Central memory CD8-positive, alpha-beta T cell (primary cell): ENCODE measurements around the gene TCN2.

Experiments used
- ATAC-seq: fragments of 150-1000 bp; cut with Tn5 transposase; replicated peaks from 2 replicates; pipeline ENCODE4 v1.10.0; 2022; ENCODE audit warnings: mild to moderate bottlenecking, moderate FRiP score, moderate number of reproducible peaks; ENCODE audit not compliant: poor library complexity, severe bottlenecking; ENCODE audit errors: extremely low read depth
- DNase-seq, 2 donors: peaks; one replicate each; pipeline ENCODE4 v3.0.0; 2021; ENCODE audit warnings: low spot score in 2 of 2
- H3K27ac Mint-ChIP-seq: one replicate; pipeline ENCODE4 v1.8.0; 2022; ENCODE audit warnings: low read depth, mild to moderate bottlenecking, moderate library complexity, mixed read lengths
- H3K27me3 Mint-ChIP-seq: one replicate; pipeline ENCODE4 v1.8.0; 2022; ENCODE audit warnings: mixed read lengths
- H3K36me3 Mint-ChIP-seq: one replicate; pipeline ENCODE4 v1.8.0; 2022; ENCODE audit warnings: mild to moderate bottlenecking, moderate library complexity, mixed read lengths; ENCODE audit not compliant: insufficient read depth
- H3K4me1 Mint-ChIP-seq: one replicate; pipeline ENCODE4 v1.8.0; 2022; ENCODE audit warnings: mixed read lengths
- H3K4me3 Mint-ChIP-seq: one replicate; pipeline ENCODE4 v1.8.0; 2022; ENCODE audit warnings: mild to moderate bottlenecking, moderate library complexity, mixed read lengths
- H3K9me3 Mint-ChIP-seq: one replicate; pipeline ENCODE4 v1.8.0; 2022; ENCODE audit warnings: mixed read lengths

Gene TCN2

DNA sequence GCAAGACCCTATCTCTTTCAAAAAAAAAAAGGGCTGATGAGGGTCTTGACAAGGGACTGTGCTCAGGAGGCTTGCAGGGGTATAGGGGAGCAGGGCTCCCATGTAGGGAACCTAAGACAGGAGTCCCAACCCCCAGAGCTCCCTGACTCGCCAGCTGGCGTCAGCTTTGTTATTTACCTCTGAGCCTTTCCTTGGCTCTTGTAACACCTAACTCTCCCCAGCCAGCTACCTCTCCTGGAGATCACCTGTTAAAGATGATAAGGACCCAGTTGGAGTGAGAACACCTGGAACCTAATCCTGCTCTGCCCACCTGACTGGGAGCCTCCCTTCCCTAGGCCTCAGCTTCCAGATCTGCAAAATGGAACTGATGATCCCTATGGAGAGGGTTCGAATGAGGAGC is 41.9 kb downstream of the TCN2 start:
- ATAC-seq (no peak), DNase-seq (no peak)
- Mint-ChIP-seq H3K4me1 (peaks cover 11% of the 10 kb centered on the region), H3K36me3 (peaks cover 2% of the 10 kb centered on the region), H3K4me3 (no peak overlapping the region), H3K9me3 (no peaks in the 10 kb centered on the region), H3K27ac (peak overlapping the region; percentile 17), H3K27me3 (no peaks in the 10 kb centered on the region)

DNA sequence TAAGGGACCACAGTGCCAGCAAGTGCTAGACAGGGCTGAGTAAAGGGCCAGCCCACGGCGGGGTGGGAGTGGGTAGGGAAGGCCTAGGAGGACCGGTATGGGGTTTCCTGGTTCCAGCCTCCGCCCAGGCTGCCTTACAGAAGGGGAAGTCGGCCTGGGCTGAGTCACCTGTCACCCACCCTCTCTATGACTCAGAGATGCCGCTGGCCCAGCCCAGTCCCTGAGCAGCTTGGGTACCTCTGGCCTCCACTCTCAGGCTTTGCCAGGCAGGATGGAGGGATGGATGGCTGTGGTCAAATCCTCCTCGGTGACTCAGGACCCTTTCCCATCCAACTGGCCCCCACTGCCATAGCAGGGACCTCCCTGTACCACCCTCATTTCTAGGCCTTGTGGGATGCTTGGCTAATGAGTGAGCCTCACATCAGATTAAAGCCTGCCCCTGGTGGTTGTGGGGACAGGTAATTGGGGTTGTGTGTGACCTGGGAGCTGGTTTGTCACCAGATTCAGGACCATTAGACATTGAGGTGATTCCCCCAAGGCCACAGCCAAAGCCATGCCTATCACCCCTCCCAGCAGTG is 42.5 kb downstream of the TCN2 start:
- Mint-ChIP-seq H3K4me1 (peaks cover 11% of the 10 kb centered on the region), H3K27ac (peak overlapping the region; percentile 19), H3K27me3 (no peaks in the 10 kb centered on the region), H3K9me3 (no peaks in the 10 kb centered on the region), H3K36me3 (peaks cover 3% of the 10 kb centered on the region), H3K4me3 (no peak overlapping the region)
- peak in 1 of 2 donors; percentile 13 for DNase-seq
- peak; percentile 90 for ATAC-seq

DNA sequence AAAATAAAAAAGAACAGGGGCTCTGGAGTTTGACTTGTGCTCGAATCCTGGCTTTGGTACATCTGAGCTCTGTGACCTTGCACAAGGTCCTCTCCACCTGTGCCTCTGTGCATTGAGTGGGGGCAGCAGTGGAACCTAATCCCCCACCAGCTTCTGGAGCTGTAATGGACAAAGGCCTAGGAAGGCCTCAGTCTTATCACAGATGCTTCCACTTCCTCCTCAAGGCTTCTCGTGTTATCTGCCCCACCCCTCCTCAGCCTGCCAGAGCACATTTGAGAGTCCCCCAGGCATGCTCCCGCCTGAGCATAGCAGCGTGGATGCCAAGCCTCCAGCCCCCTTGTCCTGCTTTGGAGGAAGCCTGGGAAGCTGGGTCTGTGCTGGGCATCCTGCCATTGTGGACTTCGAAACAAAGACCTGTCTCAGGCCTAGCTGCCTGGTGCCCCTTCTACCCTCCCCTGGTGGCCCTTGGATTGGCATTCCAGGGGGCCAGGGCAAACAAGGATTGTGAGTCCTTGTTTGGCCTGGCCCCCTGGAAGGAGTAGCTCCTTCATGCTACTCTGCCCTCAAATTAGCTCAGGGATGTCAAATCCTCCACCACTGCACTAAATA is 43.6 kb downstream of the TCN2 start:
- DNase-seq (no peak), ATAC-seq (no peak)
- peaks cover 3% of the 10 kb centered on the region for H3K36me3 Mint-ChIP-seq
- H3K4me3 Mint-ChIP-seq, result no peak overlapping the region
- H3K9me3 Mint-ChIP-seq, result no peaks in the 10 kb centered on the region
- no peaks in the 10 kb centered on the region for H3K27me3 Mint-ChIP-seq
- H3K4me1 Mint-ChIP-seq, result peaks cover 11% of the 10 kb centered on the region
- H3K27ac Mint-ChIP-seq, result no peak overlapping the region

DNA sequence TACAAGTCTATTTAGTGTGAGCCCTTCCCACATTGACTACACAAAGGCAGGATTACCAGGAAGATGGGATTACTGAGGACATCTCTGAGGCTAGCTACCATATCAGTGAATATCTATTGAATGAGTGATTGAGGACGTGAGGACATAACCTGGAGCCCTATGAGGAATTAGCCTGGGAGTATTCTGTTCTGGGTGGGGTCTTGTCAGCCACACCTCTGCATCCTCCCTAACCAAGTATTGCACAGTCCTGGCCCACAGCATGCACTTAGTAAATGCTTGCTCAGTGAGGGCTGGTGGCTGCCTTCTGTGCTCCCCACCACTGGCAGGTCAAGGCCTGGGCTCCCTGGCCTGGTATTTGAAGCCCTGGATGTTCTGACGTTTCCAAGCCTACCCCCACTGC is 45.9 kb downstream of the TCN2 start:
- no peak for ATAC-seq

DNA sequence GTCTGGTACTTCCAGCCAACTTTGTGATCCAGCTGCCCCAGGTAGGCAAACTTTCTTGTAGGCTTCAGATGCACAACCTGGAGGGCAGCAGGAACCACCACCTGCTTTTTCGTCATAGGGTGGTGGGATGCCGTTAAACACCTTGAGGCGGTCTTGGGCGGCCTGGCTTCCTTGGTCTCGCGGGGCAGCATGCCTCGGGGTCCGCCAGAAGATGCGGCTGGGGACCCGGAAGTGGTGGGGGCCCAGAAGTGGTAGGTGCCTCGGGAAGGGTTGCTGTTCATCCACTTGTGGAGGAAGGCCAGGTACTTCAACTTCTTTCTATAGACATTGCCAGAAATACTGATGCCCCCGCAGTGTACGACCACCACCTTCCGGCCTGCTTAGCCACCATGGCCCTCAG is 47.4 kb downstream of the TCN2 start:
- Mint-ChIP-seq H3K27ac (no peak overlapping the region), H3K27me3 (no peaks in the 10 kb centered on the region), H3K4me3 (no peak overlapping the region), H3K36me3 (peaks cover 7% of the 10 kb centered on the region), H3K4me1 (peaks cover 5% of the 10 kb centered on the region), H3K9me3 (no peaks in the 10 kb centered on the region)
- DNase-seq, result no peak
- no peak for ATAC-seq

More for the DNA sequence above, 45.9 kb downstream of the TCN2 start:
- Mint-ChIP-seq H3K9me3 (no peaks in the 10 kb centered on the region), H3K4me1 (peaks cover 11% of the 10 kb centered on the region), H3K36me3 (peaks cover 2% of the 10 kb centered on the region), H3K27ac (no peak overlapping the region), H3K4me3 (no peak overlapping the region), H3K27me3 (no peaks in the 10 kb centered on the region)
- no peak for DNase-seq

DNA sequence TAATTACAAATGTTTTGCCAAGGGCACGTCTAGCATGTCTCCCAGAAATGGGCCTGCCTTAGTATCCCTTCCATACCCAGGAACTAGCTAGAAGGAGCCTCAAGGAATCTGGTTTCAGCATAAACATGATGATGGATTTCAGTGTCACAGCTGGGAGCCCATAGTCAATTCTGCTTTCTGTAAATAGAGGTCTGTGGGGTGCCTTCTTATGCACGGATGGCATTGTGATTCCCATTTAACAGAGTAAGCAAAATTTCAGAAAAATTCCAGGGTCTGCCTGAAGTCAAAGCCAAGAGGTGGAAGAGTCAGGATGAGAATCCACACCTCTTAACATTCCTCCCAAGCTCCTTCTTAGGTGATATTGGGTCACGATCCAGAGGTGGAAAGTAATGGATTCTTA is 48.6 kb downstream of the TCN2 start:
- Mint-ChIP-seq H3K4me3 (no peak overlapping the region), H3K36me3 (peaks cover 10% of the 10 kb centered on the region), H3K9me3 (no peaks in the 10 kb centered on the region), H3K4me1 (no peaks in the 10 kb centered on the region), H3K27me3 (no peaks in the 10 kb centered on the region), H3K27ac (no peak overlapping the region)
- DNase-seq (no peak), ATAC-seq (no peak)

DNA sequence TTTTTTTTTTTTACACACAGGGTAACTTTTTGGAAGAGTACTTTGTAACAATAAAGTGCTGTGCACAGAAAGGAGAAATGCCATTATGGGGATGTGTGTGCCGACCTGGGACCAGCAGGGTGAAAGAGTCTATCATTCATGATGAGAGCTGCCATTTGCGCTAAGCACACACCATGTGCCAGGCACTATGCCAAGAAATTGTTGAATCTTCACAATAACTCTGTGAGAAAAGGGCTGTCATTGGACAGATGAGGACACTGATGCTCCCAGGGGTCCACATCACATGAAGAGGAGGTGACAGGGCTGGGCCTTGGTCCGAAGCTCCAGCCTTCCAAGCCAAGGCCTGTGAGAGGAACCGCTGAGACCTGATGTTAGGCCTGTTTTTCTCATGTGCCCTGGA is 55.1 kb downstream of the TCN2 start:
- Mint-ChIP-seq H3K27ac (no peak overlapping the region), H3K4me3 (no peak overlapping the region), H3K27me3 (no peaks in the 10 kb centered on the region), H3K4me1 (peaks cover 27% of the 10 kb centered on the region), H3K9me3 (no peaks in the 10 kb centered on the region), H3K36me3 (peaks cover 24% of the 10 kb centered on the region)
- DNase-seq, result no peak
- ATAC-seq, result no peak

DNA sequence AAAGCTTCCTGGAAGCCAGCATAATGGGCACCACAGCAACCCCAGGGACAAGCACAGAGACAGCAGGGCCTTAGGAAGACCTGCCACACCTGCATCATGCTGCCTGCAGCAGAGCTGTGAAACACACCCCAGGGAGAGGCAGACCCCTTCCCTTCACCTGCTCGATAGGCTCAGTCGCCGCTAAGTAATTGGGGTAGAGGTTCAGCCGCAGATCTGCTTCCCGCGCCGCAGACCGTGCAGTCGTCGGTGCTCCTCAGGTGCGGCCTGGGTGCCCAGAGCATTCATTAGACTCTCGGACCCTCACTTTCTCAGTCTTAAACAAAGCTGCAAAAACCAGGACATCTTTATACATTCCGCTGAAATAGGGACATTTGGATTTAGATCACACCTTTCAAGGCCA is 57.8 kb downstream of the TCN2 start:
- Mint-ChIP-seq H3K27me3 (no peaks in the 10 kb centered on the region), H3K27ac (no peak overlapping the region), H3K9me3 (no peaks in the 10 kb centered on the region), H3K4me3 (no peak overlapping the region), H3K36me3 (peaks cover 25% of the 10 kb centered on the region), H3K4me1 (peaks cover 44% of the 10 kb centered on the region)
- ATAC-seq (no peak), DNase-seq (no peak)

DNA sequence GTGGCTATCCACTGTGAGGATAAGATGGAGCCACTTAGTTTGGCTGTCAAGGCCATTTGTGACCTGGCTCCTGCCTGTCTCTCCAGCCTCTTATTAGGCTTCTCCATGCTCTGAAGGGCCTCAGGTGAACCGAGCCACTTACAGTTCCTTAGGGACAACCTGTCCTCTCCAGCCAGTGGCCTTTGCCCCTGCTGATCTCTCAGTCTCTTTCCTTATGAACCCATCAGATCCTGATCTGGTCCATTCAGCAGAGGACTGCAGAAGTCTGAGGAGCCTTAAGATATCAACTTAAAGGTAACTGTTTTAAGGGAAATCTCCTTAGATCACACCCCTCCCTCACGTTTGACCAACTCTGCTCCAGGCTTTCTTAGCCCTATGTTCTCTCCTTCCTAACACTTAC is 58.3 kb downstream of the TCN2 start:
- Mint-ChIP-seq H3K9me3 (no peaks in the 10 kb centered on the region), H3K27ac (no peak overlapping the region), H3K36me3 (peaks cover 23% of the 10 kb centered on the region), H3K4me3 (no peak overlapping the region), H3K4me1 (peaks cover 44% of the 10 kb centered on the region), H3K27me3 (no peaks in the 10 kb centered on the region)
- no peak for DNase-seq
- no peak for ATAC-seq

DNA sequence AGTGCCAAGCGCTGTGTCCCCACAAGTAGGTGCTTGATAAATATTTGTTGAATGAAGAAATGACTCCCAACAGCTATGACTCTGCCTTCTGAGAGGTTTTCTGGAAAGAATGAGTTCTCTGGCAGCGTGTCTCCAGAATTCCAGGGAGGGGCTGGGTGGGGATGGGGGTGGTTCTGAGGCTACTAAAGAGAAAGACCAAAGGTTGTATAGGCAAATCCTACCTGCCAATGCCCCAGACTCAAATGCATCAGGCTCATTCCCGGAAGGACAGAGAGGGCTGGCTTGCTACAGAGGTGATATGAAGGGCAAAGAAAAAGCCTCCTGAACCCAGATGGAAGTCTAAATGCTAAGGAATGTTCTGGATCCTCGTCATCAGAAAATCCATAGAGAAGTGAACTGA is 58.8 kb downstream of the TCN2 start:
- no peak for ATAC-seq
- Mint-ChIP-seq H3K27ac (no peak overlapping the region), H3K4me1 (peaks cover 44% of the 10 kb centered on the region), H3K36me3 (peaks cover 20% of the 10 kb centered on the region), H3K27me3 (no peaks in the 10 kb centered on the region), H3K4me3 (peak overlapping the region; percentile 86), H3K9me3 (no peaks in the 10 kb centered on the region)
- DNase-seq, result no peak

DNA sequence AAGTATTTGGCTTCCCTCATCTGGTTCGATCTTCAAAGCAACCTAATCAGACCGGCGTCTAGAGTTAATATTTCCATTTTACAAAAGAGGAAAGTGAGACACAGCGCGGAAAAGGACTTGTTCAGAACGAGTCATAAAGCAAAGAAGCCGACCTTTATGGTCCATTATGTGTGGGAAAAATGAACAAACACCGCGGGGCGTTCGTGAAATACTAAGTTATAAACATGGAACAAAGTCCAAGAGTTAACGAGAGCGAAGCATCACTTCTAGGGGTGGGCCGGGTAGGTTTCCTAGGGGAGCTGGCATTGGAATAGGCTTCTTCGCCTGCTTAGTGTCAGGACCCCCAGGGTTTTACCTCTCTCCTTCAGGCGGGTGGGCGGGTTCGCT is 60.1 kb downstream of the TCN2 start:
- peaks cover 17% of the 10 kb centered on the region for H3K36me3 Mint-ChIP-seq
- H3K9me3 Mint-ChIP-seq, result no peaks in the 10 kb centered on the region
- H3K27me3 Mint-ChIP-seq, result no peaks in the 10 kb centered on the region
- H3K27ac Mint-ChIP-seq, result peak overlapping the region; percentile 90
- H3K4me1 Mint-ChIP-seq, result peaks cover 44% of the 10 kb centered on the region
- no peak for ATAC-seq
- peak overlapping the region; percentile 86 for H3K4me3 Mint-ChIP-seq
- DNase-seq, result no peak

DNA sequence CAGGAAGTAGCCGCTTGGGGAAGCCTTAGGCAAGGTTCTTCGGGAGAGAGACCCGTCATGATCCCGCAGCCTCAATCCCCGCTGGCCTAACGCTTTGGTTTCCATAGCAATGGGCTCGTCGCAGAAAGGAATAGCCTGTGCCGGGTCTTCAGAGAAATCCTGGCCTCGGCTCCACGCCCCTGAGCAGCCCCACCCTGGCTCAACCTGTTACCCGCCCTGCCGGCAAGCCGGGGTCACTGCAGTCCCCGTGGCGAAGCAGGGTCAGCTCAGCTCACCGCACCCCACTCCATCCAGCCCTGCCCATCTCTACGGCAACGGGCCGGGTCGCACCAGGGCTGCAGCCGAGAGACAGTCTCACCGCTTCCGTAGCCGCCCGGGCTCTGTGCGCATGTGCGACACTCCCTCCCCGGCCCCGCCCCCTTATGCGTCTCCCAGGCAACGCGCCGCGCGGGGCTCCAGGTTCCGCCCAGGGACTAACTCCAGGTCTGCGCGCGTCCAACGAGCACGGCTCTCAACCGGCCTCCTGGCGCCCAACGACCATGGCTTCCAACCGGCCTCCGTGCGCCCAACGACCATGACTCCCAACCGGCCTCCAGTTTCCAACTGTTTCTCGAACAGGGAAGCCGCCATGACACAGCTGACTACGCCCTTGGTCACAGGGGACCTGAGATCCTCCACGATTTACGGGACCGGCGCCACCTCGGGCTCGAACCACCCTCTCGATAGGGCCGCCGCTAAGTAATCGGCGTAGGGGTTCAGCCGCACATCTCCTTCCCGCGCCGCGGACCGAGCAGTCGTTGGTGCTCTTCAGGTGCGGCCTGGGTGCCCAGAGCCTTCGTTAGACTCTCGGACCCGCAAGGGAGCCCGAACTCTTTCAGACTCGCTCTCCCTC is 60.8 kb downstream of the TCN2 start, which contains the start of gene DUSP18:
Gene DUSP18, minus strand, starts transcription at position 382 of the 892 bp plus-strand sequence. CDS start 3,872 bp downstream, outside the sequence.
- Mint-ChIP-seq H3K36me3 (peaks cover 15% of the 10 kb centered on the region), H3K27me3 (no peaks in the 10 kb centered on the region)
- DNase-seq, result peak; percentile 90 to 93

DNA sequence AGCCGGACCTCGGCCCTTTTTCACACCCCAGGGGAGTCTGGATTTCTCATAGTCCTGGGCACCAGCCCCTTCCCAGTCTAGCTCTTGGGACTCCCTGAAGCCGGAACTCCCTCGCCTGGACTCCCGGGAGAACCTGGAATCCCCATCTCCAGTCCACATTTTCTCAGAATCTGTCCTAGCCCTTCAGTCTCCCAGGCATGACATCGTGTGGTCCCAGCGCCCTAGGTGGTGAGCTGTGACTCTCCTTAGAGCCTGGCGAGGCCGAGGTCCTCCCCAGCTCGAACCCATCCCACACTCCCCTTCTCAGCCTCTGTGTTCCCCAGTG is 61.4 kb downstream of the TCN2 start:
- no peaks in the 10 kb centered on the region for H3K27me3 Mint-ChIP-seq
- H3K36me3 Mint-ChIP-seq, result peaks cover 11% of the 10 kb centered on the region
- H3K4me1 Mint-ChIP-seq, result peaks cover 40% of the 10 kb centered on the region
- no peak for DNase-seq
- no peaks in the 10 kb centered on the region for H3K9me3 Mint-ChIP-seq
- ATAC-seq, result no peak
- peak overlapping the region; percentile 90 for H3K27ac Mint-ChIP-seq
- H3K4me3 Mint-ChIP-seq, result peak overlapping the region; percentile 86

More for the DNA sequence above, 60.8 kb downstream of the TCN2 start, which contains the start of gene DUSP18:
- Mint-ChIP-seq H3K4me1 (peaks cover 42% of the 10 kb centered on the region), H3K9me3 (no peaks in the 10 kb centered on the region), H3K4me3 (peak within 1 kb of the TSS; percentile 86), H3K27ac (peak within 1 kb of the TSS; percentile 90)
- peak; percentile 93 for ATAC-seq
